T-helper 2 cell treated with Interferon-gamma antibody and Interleukin-4, amounts not matched to agents 100 ng/mL and 5 ng/mL, for 36 hours (primary cell): ENCODE measurements around the gene ATP11A. TPM values are rescaled to one million over a fixed set of nuclear protein-coding genes. Genes with fewer than 3 reads are reported as not detected.

ENCODE experiments used
- intact Hi-C: fragments of 100-400 bp; cut with micrococcal nuclease; formaldehyde crosslinking; loops from one replicate; pipeline ENCODE4 v1.15.1; 2023
- total RNA-seq: library from RNA; stranded (reverse); gene quantifications from 2 replicates; pipeline ENCODE4 v1.2.3, GENCODE V29; 2022

ATP11A gene
- total RNA-seq, 1 donor from 2014 or later = 64.2 TPM

DNA sequence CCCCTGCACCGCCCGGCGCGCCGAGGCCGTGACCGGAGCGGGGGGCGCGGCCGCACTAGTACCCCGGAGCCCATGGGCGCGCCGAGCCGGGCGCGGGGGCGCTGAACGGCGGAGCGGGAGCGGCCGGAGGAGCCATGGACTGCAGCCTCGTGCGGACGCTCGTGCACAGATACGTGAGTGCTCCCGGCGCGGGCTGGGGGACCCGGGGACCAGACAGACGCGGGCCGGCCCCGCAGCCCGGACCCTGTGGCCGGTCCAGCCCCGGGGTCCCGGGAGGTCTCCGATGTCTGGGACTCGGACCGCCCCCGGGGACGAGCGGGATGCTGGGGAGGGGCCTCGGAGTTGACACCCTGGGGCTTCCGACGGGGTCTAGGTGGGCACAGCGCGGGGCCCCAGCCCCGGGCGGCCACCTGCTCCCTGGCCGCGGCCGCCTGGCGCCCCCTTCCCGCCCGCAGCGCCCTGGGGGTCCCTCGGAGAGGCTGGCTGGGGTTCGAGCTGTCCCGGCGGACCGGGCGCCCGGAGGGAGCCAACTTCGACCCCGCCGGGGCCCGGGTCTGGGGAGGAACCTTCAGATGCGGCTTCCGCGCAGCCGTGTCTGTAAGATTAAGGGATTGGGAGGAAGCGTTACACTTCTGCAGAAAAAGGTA is 568 bp downstream of the ATP11A start:
- intact Hi-C loops = no loop called here

DNA sequence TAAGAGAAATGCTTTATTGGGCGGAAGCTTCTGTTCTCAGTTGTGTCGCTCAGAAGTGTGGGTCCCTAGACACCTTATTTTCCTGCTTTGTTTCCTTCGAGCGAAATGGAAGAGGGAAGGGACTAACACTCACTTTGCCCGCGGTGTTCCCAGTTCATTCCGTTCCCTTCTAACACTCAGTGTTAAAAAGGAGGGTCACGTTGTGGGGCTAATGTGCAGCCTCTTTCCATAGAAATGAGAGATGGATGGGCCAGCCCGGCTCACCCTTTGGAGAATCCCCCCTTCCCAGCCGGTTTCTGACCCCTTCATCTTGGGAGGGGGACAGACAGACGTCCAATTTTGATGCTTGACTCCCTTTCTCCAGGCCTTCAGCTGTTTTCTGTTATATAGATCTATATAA is 2.3 kb downstream of the ATP11A start:
- intact Hi-C loops = no loop called here

- intact Hi-C loops = no loop called here
These were observed 2.7 kb downstream of the ATP11A start for GRCh38 chr13:112692586-112692985.

DNA sequence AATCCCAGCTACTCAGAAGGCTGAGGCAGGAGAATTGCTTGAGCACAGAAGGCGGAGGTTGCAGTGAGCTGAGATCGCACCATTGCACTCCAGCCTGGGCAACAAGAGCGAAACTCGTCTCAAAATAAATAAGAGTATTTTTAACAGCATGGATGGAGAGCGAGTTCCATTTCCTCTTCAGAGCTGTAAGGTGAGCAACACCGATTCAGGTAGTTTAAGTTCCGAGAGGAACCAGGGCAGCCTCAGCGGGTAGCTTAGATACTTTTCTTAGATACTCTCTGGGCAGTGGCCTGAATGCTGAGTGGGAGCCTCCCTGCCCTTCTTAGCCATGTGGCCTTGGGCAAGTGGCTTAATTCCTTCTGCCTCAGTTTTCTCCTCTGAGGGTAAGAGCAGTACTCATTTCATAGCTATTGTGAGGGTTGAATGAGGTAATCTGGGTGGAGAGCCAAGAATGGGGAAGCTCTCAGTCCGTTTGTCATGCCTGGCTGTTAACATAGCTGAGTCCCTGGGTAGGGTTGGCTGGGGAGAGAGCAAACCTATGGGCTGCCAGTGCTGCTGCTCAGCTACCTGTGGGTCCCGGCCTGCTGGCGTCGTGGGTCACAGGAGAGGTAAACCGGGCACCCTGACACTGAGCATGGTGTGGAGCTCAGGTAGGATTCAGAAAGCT is 4.1 kb downstream of the ATP11A start:
- intact Hi-C loops = no loop called here

- intact Hi-C loops = no loop called here
These were observed 5.3 kb downstream of the ATP11A start for GRCh38 chr13:112695121-112695520.

GRCh38 chr13:112696001-112696868 is 6.4 kb downstream of the ATP11A start:
- intact Hi-C loops = no loop called here

DNA sequence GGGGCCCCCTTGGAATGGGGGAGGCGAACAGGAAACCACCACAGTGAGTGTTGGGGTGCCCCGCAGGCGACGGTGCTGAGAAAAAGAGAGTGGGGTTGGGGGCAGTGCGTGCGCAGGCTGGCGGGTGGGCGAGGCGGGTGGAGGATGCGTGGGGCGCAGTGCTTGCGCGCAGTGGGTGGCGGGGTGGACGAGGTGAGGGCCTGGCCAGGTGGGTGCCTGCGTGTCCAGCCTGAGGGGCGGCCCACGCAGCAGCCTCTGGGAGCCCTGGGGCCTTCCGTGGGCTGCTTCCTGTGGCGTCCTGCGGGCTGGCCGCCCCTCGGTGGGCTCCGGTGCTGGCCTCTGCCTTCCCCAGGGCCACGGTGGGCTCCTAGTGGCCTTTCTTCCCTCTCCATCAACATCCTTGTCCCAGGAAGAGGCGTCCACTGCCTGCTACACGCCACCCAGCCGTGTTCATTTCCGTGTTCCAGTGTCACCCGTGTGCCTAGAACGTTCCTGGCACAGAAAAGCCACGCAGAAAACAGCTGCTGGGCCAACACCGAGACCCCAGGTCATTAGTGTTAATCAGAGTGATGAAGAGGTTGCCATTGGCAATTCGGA is 7.1 kb downstream of the ATP11A start:
- intact Hi-C loops = no loop called here

DNA sequence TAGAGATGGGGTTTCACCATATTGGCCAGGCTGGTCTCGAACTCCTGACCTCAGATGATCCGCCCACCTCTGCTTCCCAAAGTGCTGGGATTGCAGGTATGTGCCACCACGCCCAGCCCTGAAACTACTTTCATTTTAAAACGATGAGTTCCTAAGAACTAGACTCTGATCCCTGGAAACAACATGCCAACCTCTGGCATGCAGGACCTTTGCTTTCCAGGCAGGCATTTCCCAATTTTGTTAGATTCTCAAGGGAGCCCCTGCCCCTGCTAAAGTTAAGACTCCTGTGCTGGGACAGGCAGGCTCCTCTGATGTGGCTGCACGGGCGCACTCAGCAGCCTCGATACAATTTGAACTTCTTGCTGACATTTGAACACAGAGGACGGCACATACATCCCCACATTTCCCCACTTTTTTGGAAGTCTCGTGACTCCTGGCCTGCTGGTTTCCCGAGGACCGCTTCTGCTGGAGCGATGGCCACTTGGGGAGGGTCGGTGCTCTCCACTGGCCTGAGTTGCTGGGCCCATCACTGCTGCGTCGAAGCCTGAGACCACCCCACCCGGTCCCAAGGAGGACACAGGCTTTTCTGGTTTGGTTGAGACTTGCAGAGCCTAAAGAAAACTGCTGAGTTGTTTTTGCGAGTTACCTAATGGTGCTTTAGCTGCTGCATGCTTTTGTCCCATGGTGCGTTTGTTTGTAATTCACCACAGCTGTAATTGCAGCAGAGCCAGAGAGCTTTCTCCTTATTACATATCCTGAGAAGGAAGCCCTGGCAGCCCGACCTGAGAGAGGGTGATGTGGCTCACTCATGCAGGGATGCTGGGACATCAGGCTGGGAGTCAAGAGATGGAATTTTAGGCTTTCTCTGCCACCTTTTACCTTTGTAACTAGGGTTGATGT is 8.2 kb downstream of the ATP11A start:
- intact Hi-C loops = no loop called here

GRCh38 chr13:112699322-112699918 is 9.6 kb downstream of the ATP11A start:
- intact Hi-C loops = no loop called here

GRCh38 chr13:112700291-112701060 is 10.6 kb downstream of the ATP11A start:
- intact Hi-C loops = no loop called here

- intact Hi-C loops = no loop called here
These were observed 12.6 kb downstream of the ATP11A start for GRCh38 chr13:112702341-112702985.

DNA sequence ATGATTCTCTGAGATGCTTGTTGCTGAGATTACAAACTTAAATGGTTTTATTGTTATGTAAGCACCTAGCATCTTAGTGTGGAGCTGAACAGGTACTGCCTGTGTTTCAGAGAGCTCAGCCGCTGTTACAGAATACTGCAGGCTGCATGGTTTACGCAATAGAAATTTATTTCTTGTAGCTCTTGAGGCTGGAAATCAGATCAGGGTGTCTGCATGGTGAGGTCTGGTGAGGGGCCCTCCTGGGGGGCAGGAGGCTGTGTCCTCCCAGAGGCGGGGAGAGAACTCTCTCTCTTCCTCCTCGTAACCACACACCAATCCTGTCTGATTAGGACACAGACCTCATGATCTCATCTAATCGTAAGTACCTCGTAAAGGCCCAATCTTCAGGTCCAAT is 13.1 kb downstream of the ATP11A start:
- intact Hi-C loops = no loop called here

DNA sequence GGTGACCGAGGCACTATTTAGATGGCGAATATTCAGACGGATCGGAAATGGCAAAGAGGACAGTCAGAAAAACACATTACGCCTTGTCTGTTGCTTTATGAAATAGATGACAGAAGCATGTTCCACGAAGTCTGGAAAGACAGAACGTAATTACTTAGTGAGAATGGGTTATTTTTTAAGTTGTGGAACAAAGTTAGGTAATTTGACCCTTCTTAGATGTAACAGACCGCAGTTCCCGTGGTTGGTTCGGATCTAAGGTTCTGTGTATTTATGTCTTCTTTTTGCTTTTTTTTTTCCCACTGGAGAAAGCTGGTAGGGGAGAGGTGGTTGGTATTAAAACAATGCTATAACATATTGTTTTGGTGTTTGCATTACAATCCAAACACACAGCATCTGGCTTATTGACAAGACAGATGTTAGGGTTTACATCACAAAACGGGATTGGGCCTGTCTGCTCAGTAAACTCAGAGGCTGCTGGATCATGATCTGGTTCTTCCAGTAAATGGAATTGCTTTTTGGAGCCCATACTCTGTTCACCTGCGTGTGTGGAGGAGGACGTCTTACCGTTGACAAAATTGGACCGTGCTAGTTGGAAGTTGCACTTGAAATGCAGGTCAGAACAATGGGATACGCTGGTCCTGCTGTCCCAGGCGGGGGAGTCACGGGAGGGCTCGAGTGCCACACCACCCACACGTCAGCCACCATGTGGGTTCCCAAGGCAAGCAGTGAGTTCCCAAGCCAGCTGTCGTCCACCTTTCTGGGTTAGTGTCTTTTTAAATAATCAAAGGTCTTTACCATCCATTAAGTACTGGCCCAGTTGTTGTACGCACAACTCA is 13.8 kb downstream of the ATP11A start:
- intact Hi-C loops = no loop called here

DNA sequence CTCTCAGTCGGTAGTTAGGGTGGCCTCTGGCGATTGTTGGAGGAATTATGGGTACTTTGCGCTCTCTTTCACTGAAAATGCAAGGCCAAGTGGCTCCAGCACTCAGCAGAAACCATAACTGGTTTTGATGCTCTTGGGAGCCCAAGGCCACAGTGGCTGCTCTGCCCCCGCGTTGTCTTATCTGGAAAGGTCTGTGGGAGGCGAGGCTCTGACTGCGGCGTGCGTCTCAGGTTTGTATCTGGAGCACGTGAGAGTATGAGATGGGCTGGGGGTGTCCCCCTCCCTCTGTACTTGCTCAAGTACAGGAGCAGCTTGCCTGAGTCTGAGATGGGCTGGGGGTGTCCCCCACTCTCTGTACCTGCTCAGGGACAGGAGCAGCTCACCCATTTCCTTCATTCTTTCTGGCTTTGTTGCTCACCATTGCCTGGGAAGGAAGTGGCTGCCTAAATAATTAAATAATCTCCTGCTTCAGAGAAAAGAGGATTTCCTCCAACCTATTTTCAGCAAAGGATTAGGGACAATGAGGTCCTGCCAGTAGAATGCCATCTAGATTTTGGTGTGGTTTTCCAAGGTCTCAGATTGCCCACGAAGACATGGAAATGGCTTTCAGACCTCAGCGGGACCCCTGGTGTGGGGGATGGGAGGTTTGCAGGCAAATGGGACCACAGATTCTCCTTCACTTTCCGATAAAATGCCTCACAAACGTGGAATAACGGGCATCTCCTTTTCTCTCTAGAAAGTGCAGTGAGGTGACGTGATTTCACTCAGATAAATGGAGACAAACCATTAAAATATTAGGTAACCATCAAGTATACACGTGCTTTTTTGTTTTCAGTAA is 14.7 kb downstream of the ATP11A start:
- intact Hi-C loops = no loop called here

GRCh38 chr13:112705286-112705685 is 15.4 kb downstream of the ATP11A start:
- intact Hi-C loops = no loop called here

GRCh38 chr13:112706171-112706570 is 16.3 kb downstream of the ATP11A start:
- intact Hi-C loops = no loop called here

DNA sequence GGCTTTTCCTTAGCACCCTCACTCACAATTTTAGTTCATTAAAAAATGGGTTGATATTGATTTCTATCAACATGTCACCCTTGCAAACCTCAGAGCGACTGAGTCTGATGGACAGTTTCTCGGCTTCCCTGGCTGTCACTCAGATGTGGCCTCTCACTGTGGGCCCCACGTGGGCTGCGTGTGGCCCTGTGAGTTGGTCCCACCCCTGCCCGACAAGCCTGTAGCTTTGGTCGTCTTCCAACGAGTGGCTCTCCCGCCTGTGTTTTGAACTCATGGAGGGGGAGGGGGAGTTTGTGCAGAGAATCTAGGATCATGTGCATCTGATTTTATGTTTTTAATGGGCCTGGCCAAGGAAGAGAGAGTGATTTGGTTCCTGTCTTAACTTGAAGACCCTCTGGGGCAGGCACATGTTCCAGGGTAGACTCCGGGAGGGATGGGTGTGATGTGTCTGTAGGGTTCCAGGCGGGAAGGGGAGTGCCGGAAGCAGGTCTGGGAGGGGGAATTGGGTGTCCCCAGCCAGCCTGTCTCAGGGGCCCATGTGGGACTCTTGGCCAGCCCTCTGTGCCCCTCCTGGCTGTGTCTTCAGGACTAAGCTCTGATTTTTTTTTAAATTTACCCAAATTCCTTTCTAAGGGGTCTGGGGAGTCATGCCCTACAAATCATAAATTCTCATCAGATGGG is 18.9 kb downstream of the ATP11A start:
- intact Hi-C loops = no loop called here
